OCI-LY1 (cell line): ENCODE measurements around the gene TNP1.

Experiments used
- H2AFZ ChIP-seq: fragments of 200-600 bp; sonication (generic), shearing (Covaris generic); 2 replicates; pipeline ENCODE4 v1.6.0; 2014; ENCODE audit warnings: antibody characterized with exemption, mild to moderate bottlenecking, low read length
- H3F3A ChIP-seq: fragments of 200-600 bp; sonication (generic), shearing (Covaris generic); 2 replicates; pipeline ENCODE4 v1.6.0; 2014; ENCODE audit warnings: mild to moderate bottlenecking, antibody characterized with exemption, low read length, moderate library complexity; ENCODE audit not compliant: insufficient read depth
- H3K27ac ChIP-seq: fragments of 200-600 bp; sonication (generic); 2 replicates; pipeline ENCODE4 v1.5.1; 2014; ENCODE audit warnings: low read length, mixed run types, mild to moderate bottlenecking, low read depth; ENCODE audit not compliant: poor library complexity, severe bottlenecking
- H3K27me3 ChIP-seq: fragments of 200-600 bp; sonication (generic); 2 replicates; pipeline ENCODE4 v1.6.0; 2014; ENCODE audit warnings: antibody characterized with exemption, mild to moderate bottlenecking, low read length, moderate library complexity; ENCODE audit not compliant: insufficient read depth
- H3K36me3 ChIP-seq: fragments of 200-600 bp; sonication (generic); 2 replicates; pipeline ENCODE4 v1.6.1; 2014; ENCODE audit warnings: mild to moderate bottlenecking, antibody characterized with exemption, low read length, moderate library complexity, mixed read lengths; ENCODE audit not compliant: insufficient read depth
- H3K4me1 ChIP-seq: fragments of 200-600 bp; sonication (generic); 2 replicates; pipeline ENCODE4 v1.5.1; 2014; ENCODE audit warnings: mild to moderate bottlenecking, low read length, moderate library complexity; ENCODE audit not compliant: insufficient read depth, severe bottlenecking
- H3K4me2 ChIP-seq: fragments of 200-600 bp; sonication (generic), shearing (Covaris generic); 2 replicates; pipeline ENCODE4 v1.6.1; 2014; ENCODE audit warnings: low read length
- H3K4me3 ChIP-seq: fragments of 200-600 bp; sonication (generic); 2 replicates; pipeline ENCODE4 v1.5.1; 2014; ENCODE audit warnings: low read length, low read depth, mild to moderate bottlenecking, mixed read lengths; ENCODE audit not compliant: poor library complexity, severe bottlenecking
- H3K79me2 ChIP-seq: fragments of 200-600 bp; shearing (Covaris generic); 2 replicates; pipeline ENCODE4 v1.6.1; 2016; ENCODE audit warnings: mixed run types, low read length, mixed read lengths; ENCODE audit not compliant: insufficient read depth
- H3K9ac ChIP-seq: fragments of 200-600 bp; sonication (generic), shearing (Covaris generic); 2 replicates; pipeline ENCODE4 v1.6.1; 2014; ENCODE audit warnings: mild to moderate bottlenecking, low read length, mixed read lengths
- H3K9me2 ChIP-seq: fragments of 200-600 bp; sonication (generic), shearing (Covaris generic); 2 replicates; pipeline ENCODE4 v1.6.1; 2014; ENCODE audit warnings: low read depth, mild to moderate bottlenecking, low read length, mixed read lengths
- H3K9me3 ChIP-seq: fragments of 200-600 bp; shearing (Covaris generic); 2 replicates; pipeline ENCODE4 v1.6.1; 2014; ENCODE audit warnings: low read length, mixed read lengths
- H4K20me1 ChIP-seq: fragments of 200-600 bp; sonication (generic), shearing (Covaris generic); 2 replicates; pipeline ENCODE4 v1.6.0; 2016; ENCODE audit warnings: mild to moderate bottlenecking, low read length; ENCODE audit not compliant: insufficient read depth
- EZH2 ChIP-seq: fragments of 200-600 bp; sonication (generic), shearing (Covaris generic); IDR thresholded peaks from 2 replicates; pipeline ENCODE4 v1.8.0; 2017; ENCODE audit warnings: borderline replicate concordance, mixed run types, mild to moderate bottlenecking, antibody characterized with exemption, low read length, moderate library complexity, mixed read lengths
- TF ChIP-seq, protein P1 (sequence below): fragments of 200-600 bp; sonication (generic), shearing (Covaris generic); IDR thresholded peaks from 2 replicates; pipeline ENCODE4 v1.5.1; 2017; ENCODE audit warnings: mild to moderate bottlenecking, antibody characterized with exemption, low read length, moderate library complexity, mixed read lengths

Gene TNP1

DNA sequence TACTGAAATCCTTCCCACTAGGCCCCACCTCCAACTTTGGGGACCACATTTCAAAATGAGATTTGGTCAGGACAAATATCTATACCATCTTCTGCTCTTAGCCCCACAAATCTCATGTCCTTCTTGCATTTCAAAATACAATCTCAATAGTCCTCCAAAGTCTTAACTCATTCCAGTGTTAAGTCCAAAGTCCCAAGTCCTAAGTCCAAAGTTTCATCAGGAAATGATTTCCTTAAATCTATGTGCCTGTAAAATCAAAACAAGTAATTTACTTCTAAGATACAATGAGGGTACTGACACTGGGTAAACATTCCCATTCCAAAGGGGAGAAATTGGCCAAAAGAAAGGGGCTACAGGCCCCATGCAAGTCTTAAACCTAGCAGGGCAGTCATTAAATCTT, 40.5 kb upstream of the TNP1 start:
- H3K79me2 ChIP-seq: no peaks in the 10 kb centered on the region
- no peak overlapping the region for H3K4me2 ChIP-seq
- TF ChIP-seq EZH2: no peak
- TF ChIP-seq, protein P1, sequence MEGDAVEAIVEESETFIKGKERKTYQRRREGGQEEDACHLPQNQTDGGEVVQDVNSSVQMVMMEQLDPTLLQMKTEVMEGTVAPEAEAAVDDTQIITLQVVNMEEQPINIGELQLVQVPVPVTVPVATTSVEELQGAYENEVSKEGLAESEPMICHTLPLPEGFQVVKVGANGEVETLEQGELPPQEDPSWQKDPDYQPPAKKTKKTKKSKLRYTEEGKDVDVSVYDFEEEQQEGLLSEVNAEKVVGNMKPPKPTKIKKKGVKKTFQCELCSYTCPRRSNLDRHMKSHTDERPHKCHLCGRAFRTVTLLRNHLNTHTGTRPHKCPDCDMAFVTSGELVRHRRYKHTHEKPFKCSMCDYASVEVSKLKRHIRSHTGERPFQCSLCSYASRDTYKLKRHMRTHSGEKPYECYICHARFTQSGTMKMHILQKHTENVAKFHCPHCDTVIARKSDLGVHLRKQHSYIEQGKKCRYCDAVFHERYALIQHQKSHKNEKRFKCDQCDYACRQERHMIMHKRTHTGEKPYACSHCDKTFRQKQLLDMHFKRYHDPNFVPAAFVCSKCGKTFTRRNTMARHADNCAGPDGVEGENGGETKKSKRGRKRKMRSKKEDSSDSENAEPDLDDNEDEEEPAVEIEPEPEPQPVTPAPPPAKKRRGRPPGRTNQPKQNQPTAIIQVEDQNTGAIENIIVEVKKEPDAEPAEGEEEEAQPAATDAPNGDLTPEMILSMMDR: no peak
- H3K4me3 ChIP-seq: no peak overlapping the region
- no peak overlapping the region for H3K27ac ChIP-seq
- H3K9me3 ChIP-seq: no peaks in the 10 kb centered on the region
- H3K27me3 ChIP-seq: no peaks in the 10 kb centered on the region
- no peaks in the 10 kb centered on the region for H3K36me3 ChIP-seq
- H3K4me1 ChIP-seq: no peaks in the 10 kb centered on the region
- H3K9me2 ChIP-seq: no peaks in the 10 kb centered on the region
- H2AFZ ChIP-seq: no peak overlapping the region
- no peak overlapping the region for H3K9ac ChIP-seq
- no peaks in the 10 kb centered on the region for H3F3A ChIP-seq
- no peaks in the 10 kb centered on the region for H4K20me1 ChIP-seq

DNA sequence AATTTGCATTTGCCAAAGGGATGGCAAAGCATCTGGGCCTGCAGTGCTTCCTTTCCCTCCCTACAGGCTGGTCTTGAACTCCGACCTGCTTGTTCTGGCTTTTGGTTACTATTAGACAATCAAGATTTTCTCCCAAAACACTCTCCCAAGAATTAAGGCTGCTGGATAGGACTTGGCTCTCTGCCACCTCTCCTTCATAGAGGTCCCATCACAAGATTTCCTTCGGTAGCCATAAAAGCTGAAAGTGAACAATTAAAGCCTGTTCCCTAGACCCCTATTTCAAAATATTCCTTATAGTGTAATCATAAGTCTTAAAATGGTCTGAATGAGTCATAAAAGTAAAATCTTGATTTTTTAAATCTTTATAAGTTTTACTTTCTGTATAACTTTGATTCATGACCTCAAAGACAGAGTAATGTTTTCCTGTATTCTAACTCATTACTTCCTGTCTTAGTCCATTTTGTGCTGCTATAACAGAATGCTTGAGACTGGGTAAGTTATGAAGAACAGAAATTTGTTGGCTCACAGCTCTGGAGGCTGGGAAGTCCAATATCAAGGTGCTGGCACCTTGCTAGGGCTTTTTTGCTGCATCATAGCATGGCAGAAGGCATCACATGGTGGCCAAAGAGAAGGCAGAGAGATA, 37.8 kb upstream of the TNP1 start:
- H3K79me2 ChIP-seq: no peaks in the 10 kb centered on the region
- H3K9me3 ChIP-seq: no peaks in the 10 kb centered on the region
- H3K36me3 ChIP-seq: no peaks in the 10 kb centered on the region
- no peak overlapping the region for H3K4me3 ChIP-seq
- no peak overlapping the region for H3K27ac ChIP-seq
- no peaks in the 10 kb centered on the region for H4K20me1 ChIP-seq
- H3K4me1 ChIP-seq: no peaks in the 10 kb centered on the region
- TF ChIP-seq, protein P1: no peak
- no peak for TF ChIP-seq EZH2
- H3K4me2 ChIP-seq: no peak overlapping the region
- H3K27me3 ChIP-seq: no peaks in the 10 kb centered on the region
- H3K9me2 ChIP-seq: no peaks in the 10 kb centered on the region
- no peak overlapping the region for H2AFZ ChIP-seq
- H3K9ac ChIP-seq: no peak overlapping the region
- H3F3A ChIP-seq: no peaks in the 10 kb centered on the region

- Histone ChIP-seq H3K9me3 (no peaks in the 10 kb centered on the region), H3K36me3 (no peaks in the 10 kb centered on the region), H3K79me2 (no peaks in the 10 kb centered on the region), H3K4me3 (no peak overlapping the region), H3K9me2 (no peaks in the 10 kb centered on the region), H3K9ac (no peak overlapping the region), H3K27me3 (no peaks in the 10 kb centered on the region), H3K4me1 (no peaks in the 10 kb centered on the region), H2AFZ (no peak overlapping the region), H3K27ac (no peak overlapping the region), H4K20me1 (no peaks in the 10 kb centered on the region), H3K4me2 (no peak overlapping the region), H3F3A (no peaks in the 10 kb centered on the region)
- no peak for TF ChIP-seq EZH2
- TF ChIP-seq, protein P1: no peak
Observed at GRCh38 chr2:216890138-216890537, 30.3 kb upstream of the TNP1 start.
